HepG2 (cell line): Measurements from ENCODE around the gene SBNO2. TPM values are rescaled to one million over a fixed set of nuclear protein-coding genes. Genes with fewer than 3 reads are reported as not detected.

Experiments
- BORCS8-MEF2B ChIP-seq: sonication (generic); formaldehyde crosslinking; IDR thresholded peaks from 2 replicates; pipeline ENCODE4 v1.8.0; 2022; ENCODE audit warnings: mild to moderate bottlenecking, missing genetic modification reagents
- HNRNPL ChIP-seq: fragments of 200-400 bp; formaldehyde crosslinking; IDR thresholded peaks from 2 replicates; pipeline ENCODE4 v1.6.1; 2017; ENCODE audit warnings: mild to moderate bottlenecking, low read depth, low read length
- KDM2A ChIP-seq: sonication (generic); formaldehyde crosslinking; IDR thresholded peaks from 2 replicates; pipeline ENCODE4 v1.4.0; 2020; ENCODE audit warnings: low read depth, missing genetic modification reagents, borderline replicate concordance
- KDM3A ChIP-seq: IDR thresholded peaks from 2 replicates; pipeline ENCODE4 v1.6.1; 2018; ENCODE audit warnings: low read depth, missing compliant biosample characterization
- SRSF4 ChIP-seq: fragments of 200-400 bp; formaldehyde crosslinking; IDR thresholded peaks from one replicate; pipeline ENCODE4 v1.6.1; 2018; ENCODE audit warnings: mild to moderate bottlenecking, low read depth, low read length, moderate library complexity; ENCODE audit not compliant: poor library complexity, severe bottlenecking
- YEATS2 ChIP-seq: sonication (generic); formaldehyde crosslinking; IDR thresholded peaks from 2 replicates; pipeline ENCODE4 v1.4.0; 2020; ENCODE audit warnings: missing genetic modification reagents, borderline replicate concordance
- polyA plus RNA-seq, 8 experiments: library from polyadenylated mRNA; depleted of rRNA in 3 of 8; stranded (reverse) in 7 of 8; unstranded in 1 of 8; fragments of >200 nt; fragmentation: Illumina TruSeq in 4 of 8; extraction: Trizol in 4 of 8; gene quantifications; 2 replicates each; pipeline versions ENCODE4 v1.2.1 to v1.2.3, GENCODE V29; 2011 to 2016; ENCODE audit warnings: low read depth in 4 of 8, missing spikeins in 1 of 8, mixed read lengths in 1 of 8; ENCODE audit not compliant: insufficient read depth in 1 of 8
- total RNA-seq, 5 experiments: library from RNA; depleted of rRNA; stranded (reverse); fragments of >200 nt; fragmentation: Illumina TruSeq; extraction: Trizol; gene quantifications; 2 replicates each; pipeline ENCODE4 v1.2.3, GENCODE V29; 2016; ENCODE audit warnings: low read depth in 1 of 5
- TF ChIP-seq, protein P1 (sequence below): sonication (generic); formaldehyde crosslinking; IDR thresholded peaks from 2 replicates; pipeline ENCODE4 v1.5.0; 2020; ENCODE audit warnings: mild to moderate bottlenecking, missing genetic modification reagents
- TF ChIP-seq, protein P2 (sequence below): sonication (generic); formaldehyde crosslinking; IDR thresholded peaks from 2 replicates; pipeline ENCODE4 v1.4.0; 2020; ENCODE audit warnings: missing genetic modification reagents, low read depth, mild to moderate bottlenecking, borderline replicate concordance
- TF ChIP-seq, protein P3 (sequence below): IDR thresholded peaks from 2 replicates; pipeline ENCODE4 v1.6.1; 2016; ENCODE audit warnings: missing compliant biosample characterization, missing genetic modification reagents, borderline replicate concordance

Gene SBNO2
- total and polyA plus RNA-seq, 2 of the 13 experiments (the other 11 are each of a cell fraction or from before 2014, with no cell fraction given) = 8.6 to 10.4 TPM

DNA sequence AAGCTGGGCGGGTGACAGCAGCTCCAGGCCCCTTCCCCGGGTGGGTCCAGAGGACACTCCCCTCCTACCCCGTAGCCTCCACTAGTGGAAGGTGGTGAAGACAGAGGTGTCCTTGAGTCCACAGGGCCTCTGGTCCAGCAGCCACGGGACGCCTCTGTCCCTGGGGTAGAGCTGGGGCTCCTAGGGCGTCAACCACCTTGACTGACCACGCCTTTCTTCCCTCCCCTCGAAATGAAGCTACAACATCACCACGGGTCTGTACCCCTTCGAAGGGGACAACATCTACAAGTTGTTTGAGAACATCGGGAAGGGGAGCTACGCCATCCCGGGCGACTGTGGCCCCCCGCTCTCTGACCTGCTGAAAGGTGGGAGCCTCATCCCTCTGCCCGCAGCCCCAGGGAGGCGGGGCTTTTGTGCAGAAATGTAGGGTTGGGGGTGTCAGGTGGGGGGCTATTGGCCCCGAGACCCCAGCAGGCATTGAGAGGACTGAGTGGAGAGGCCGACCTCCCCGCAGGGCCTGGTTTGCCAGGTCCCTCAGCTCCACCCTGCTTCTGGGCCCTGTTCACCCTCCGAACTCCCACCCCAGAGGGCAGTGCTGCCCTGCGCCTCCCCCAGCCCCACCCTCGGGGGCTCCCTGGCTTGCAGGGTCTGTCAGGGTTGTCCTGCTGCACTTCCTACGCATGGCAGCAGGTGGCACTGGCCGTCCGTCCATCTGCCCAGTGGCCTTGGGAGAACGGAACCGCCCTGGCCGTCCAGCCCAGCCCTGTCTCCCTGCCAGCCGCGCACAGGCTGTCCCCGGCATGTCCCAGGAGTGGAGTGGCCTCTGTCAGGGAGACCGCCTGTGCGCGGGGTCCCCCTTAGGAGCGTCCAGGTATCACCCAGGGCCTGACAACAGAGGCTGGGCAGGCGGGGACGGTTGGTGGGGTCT is 47.2 kb upstream of the SBNO2 start (continued):
- TF ChIP-seq, protein P1, sequence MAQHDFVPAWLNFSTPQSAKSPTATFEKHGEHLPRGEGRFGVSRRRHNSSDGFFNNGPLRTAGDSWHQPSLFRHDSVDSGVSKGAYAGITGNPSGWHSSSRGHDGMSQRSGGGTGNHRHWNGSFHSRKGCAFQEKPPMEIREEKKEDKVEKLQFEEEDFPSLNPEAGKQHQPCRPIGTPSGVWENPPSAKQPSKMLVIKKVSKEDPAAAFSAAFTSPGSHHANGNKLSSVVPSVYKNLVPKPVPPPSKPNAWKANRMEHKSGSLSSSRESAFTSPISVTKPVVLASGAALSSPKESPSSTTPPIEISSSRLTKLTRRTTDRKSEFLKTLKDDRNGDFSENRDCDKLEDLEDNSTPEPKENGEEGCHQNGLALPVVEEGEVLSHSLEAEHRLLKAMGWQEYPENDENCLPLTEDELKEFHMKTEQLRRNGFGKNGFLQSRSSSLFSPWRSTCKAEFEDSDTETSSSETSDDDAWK (CRISPR knock-in tag) = no peak
- peak; percentile 28; the same call in 1 of the 2 replicates for TF ChIP-seq KDM2A (CRISPR knock-in tag)
- no peak for TF ChIP-seq YEATS2 (CRISPR knock-in tag)
- TF ChIP-seq BORCS8-MEF2B (CRISPR knock-in tag) = 0 out of 2 replicates have a peak, but pooled peaks have one; percentile 43
- TF ChIP-seq, protein P2, sequence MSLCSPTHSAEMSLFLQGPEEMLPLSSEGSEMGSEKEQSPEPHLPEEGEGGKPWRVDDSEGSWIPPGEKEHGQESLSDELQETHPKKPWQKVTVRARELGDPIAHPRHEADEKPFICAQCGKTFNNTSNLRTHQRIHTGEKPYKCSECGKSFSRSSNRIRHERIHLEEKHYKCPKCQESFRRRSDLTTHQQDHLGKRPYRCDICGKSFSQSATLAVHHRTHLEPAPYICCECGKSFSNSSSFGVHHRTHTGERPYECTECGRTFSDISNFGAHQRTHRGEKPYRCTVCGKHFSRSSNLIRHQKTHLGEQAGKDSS (CRISPR knock-in tag) = no peak
- TF ChIP-seq HNRNPL = 0 out of 2 replicates have a peak, but pooled peaks have one; percentile 24
- TF ChIP-seq, protein P3, sequence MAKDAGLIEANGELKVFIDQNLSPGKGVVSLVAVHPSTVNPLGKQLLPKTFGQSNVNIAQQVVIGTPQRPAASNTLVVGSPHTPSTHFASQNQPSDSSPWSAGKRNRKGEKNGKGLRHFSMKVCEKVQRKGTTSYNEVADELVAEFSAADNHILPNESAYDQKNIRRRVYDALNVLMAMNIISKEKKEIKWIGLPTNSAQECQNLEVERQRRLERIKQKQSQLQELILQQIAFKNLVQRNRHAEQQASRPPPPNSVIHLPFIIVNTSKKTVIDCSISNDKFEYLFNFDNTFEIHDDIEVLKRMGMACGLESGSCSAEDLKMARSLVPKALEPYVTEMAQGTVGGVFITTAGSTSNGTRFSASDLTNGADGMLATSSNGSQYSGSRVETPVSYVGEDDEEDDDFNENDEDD (CRISPR knock-in tag) = no peak
- TF ChIP-seq SRSF4 = no peak
- no peak for TF ChIP-seq KDM3A (CRISPR knock-in tag)
